WTC11 (cell line): ENCODE data around the gene OR51E1. TPM values are rescaled to one million over a fixed set of nuclear protein-coding genes. Genes with fewer than 3 reads are reported as not detected.

Experiments
- ATAC-seq: fragments of 200-7000 bp; cut with Tn5 transposase; 2 replicates; pipeline ENCODE4 v1.10.0; 2021; ENCODE audit warnings: mild to moderate bottlenecking, moderate library complexity
- CTCF ChIA-PET: fragments of 300-600 bp; sonication (Branson Sonifier 250); formaldehyde crosslinking; loops from one replicate; lab custom pipeline; 2021; ENCODE audit warnings: antibody characterized with exemption; lab: Charles Lee
- POLR2A ChIA-PET: fragments of 350-600 bp; sonication (Branson Sonifier 250); formaldehyde crosslinking; loops from one replicate; lab custom pipeline; 2021; ENCODE audit warnings: antibody characterized with exemption; lab: Charles Lee
- DNase-seq: peaks from one replicate; pipeline ENCODE4 v3.0.0; 2021; ENCODE audit warnings: low spot score
- H3K27ac Mint-ChIP-seq: 2 replicates; pipeline ENCODE4 v1.8.0; 2021; ENCODE audit warnings: mixed read lengths
- H3K27me3 Mint-ChIP-seq: 2 replicates; pipeline ENCODE4 v1.8.0; 2021; ENCODE audit warnings: low read depth, mild to moderate bottlenecking, moderate library complexity, mixed read lengths
- H3K36me3 Mint-ChIP-seq: 2 replicates; pipeline ENCODE4 v1.8.0; 2021; ENCODE audit warnings: mixed read lengths
- H3K4me1 Mint-ChIP-seq: 2 replicates; pipeline ENCODE4 v1.8.0; 2022; ENCODE audit warnings: mixed read lengths
- H3K4me3 Mint-ChIP-seq: 2 replicates; pipeline ENCODE4 v1.8.0; 2021; ENCODE audit warnings: mild to moderate bottlenecking, moderate library complexity, mixed read lengths
- H3K9me3 Mint-ChIP-seq: 2 replicates; pipeline ENCODE4 v1.8.0; 2021; ENCODE audit warnings: mixed read lengths
- ATF2 ChIP-seq: sonication (generic); formaldehyde crosslinking; IDR thresholded peaks from 2 replicates; pipeline ENCODE4 v1.8.1; 2022; ENCODE audit warnings: low read depth, missing genetic modification reagents, borderline replicate concordance
- ATF6 ChIP-seq: sonication (generic); formaldehyde crosslinking; IDR thresholded peaks from 2 replicates; pipeline ENCODE4 v1.8.1; 2023; ENCODE audit warnings: mild to moderate bottlenecking, missing genetic modification reagents
- CREM ChIP-seq: sonication (generic); formaldehyde crosslinking; IDR thresholded peaks from 2 replicates; pipeline ENCODE4 v1.8.1; 2022; ENCODE audit warnings: mild to moderate bottlenecking, missing genetic modification reagents, moderate library complexity
- ELF4 ChIP-seq: sonication (generic); formaldehyde crosslinking; IDR thresholded peaks from 2 replicates; pipeline ENCODE4 v1.8.1; 2022; ENCODE audit warnings: low read depth, mild to moderate bottlenecking, moderate library complexity, missing genetic modification reagents
- GABPB1 ChIP-seq: sonication (generic); formaldehyde crosslinking; IDR thresholded peaks from 2 replicates; pipeline ENCODE4 v1.8.1; 2023; ENCODE audit warnings: mild to moderate bottlenecking, missing genetic modification reagents
- GTF2I ChIP-seq: fragments of 250-450 bp; sonication (Bioruptor Pico); conservative IDR thresholded peaks from 2 replicates; pipeline ENCODE4 v1.4.0; 2021; ENCODE audit warnings: mild to moderate bottlenecking
- MLX ChIP-seq: sonication (generic); formaldehyde crosslinking; IDR thresholded peaks from 2 replicates; pipeline ENCODE4 v1.8.1; 2023; ENCODE audit warnings: mild to moderate bottlenecking, missing genetic modification reagents, moderate library complexity
- MXD4 ChIP-seq: fragments of 250-450 bp; sonication (Bioruptor Pico); IDR thresholded peaks from 2 replicates; pipeline ENCODE4 v1.8.0; 2021; ENCODE audit warnings: mild to moderate bottlenecking, moderate library complexity, borderline replicate concordance
- MYBL2 ChIP-seq: sonication (generic); formaldehyde crosslinking; IDR thresholded peaks from 2 replicates; pipeline ENCODE4 v1.8.1; 2023; ENCODE audit warnings: mild to moderate bottlenecking, moderate library complexity, missing genetic modification reagents
- OVOL2 ChIP-seq: fragments of 250-450 bp; sonication (Bioruptor Pico); IDR thresholded peaks from 2 replicates; pipeline ENCODE4 v1.9.0; 2021; ENCODE audit warnings: mild to moderate bottlenecking, borderline replicate concordance
- RELA ChIP-seq: sonication (generic); formaldehyde crosslinking; IDR thresholded peaks from 2 replicates; pipeline ENCODE4 v1.8.1; 2022; ENCODE audit warnings: missing genetic modification reagents, mild to moderate bottlenecking, borderline replicate concordance
- TEAD1 ChIP-seq: sonication (generic); formaldehyde crosslinking; IDR thresholded peaks from 2 replicates; pipeline ENCODE4 v1.8.0; 2022; ENCODE audit warnings: mild to moderate bottlenecking, missing genetic modification reagents
- ZNF138 ChIP-seq: sonication (generic); formaldehyde crosslinking; conservative IDR thresholded peaks from 2 replicates; pipeline ENCODE4 v1.8.1; 2022; ENCODE audit warnings: mild to moderate bottlenecking, moderate library complexity, missing genetic modification reagents
- ZNF219 ChIP-seq: sonication (generic); formaldehyde crosslinking; IDR thresholded peaks from 2 replicates; pipeline ENCODE4 v1.8.0; 2023; ENCODE audit warnings: missing genetic modification reagents, mild to moderate bottlenecking, borderline replicate concordance
- ZNF396 ChIP-seq: fragments of 250-450 bp; sonication (Bioruptor Pico); IDR thresholded peaks from 2 replicates; pipeline ENCODE4 v1.8.0; 2021; ENCODE audit warnings: mild to moderate bottlenecking, moderate library complexity, borderline replicate concordance
- ZNF512 ChIP-seq: sonication (generic); formaldehyde crosslinking; IDR thresholded peaks from 2 replicates; pipeline ENCODE4 v1.8.1; 2022; ENCODE audit warnings: missing genetic modification reagents, borderline replicate concordance
- total RNA-seq: library from RNA; stranded (reverse); gene quantifications from 3 replicates; pipeline ENCODE4 v1.2.3, GENCODE V29; 2021
- TF ChIP-seq, protein P1 (sequence below): sonication (generic); formaldehyde crosslinking; IDR thresholded peaks from 2 replicates; pipeline ENCODE4 v1.8.1; 2022; ENCODE audit warnings: low read depth, mild to moderate bottlenecking, moderate library complexity, missing genetic modification reagents, borderline replicate concordance
- TF ChIP-seq, protein P2 (sequence below): sonication (generic); formaldehyde crosslinking; IDR thresholded peaks from 2 replicates; pipeline ENCODE4 v1.8.1; 2022; ENCODE audit warnings: mild to moderate bottlenecking, moderate library complexity, missing genetic modification reagents
- TF ChIP-seq, protein P3 (sequence below): sonication (generic); formaldehyde crosslinking; IDR thresholded peaks from 2 replicates; pipeline ENCODE4 v1.8.0; 2022; ENCODE audit warnings: mild to moderate bottlenecking, missing genetic modification reagents

The OR51E1 gene
- total RNA-seq, 1 experiment from 2014 or later: not detected

DNA sequence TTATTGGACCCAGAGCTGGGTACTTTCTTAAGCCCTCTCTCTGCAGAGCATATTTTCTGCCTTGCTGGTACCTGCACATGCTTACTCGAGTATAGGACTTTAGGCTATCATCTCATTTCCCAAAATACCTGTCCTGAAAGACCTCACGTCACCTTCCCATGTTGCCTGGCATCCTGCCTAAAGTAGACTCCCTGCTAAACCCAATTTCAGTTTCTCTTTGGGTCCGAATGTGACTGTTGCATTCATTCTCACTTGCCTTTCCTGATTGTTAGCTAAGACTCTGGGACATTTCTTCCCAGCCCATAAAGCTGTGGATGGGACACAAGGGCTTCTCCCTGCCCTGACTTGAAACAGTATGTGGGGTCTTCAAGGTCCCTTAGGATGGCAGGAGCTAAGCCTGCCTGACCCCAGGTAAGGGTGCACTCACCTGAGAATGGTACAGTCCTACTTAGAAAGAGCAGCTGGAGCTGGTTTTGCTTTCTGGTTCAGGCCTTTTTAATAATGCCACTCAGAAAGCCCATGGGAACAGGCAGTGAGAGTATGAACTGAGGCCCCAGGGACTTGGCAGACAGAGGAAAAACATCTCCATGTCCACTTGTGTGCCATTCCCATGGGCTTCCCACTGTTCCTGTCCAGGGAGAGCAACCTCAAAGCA, 41.0 kb downstream of the OR51E1 start:
- no peaks in the 10 kb centered on the region for H3K27me3 Mint-ChIP-seq
- TF ChIP-seq MLX (CRISPR knock-in tag) (no peak), OVOL2 (CRISPR knock-in tag) (no peak), MYBL2 (no peak), ZNF219 (no peak), ZNF138 (CRISPR knock-in tag) (no peak), MXD4 (CRISPR knock-in tag) (no peak), TEAD1 (no peak), ATF6 (CRISPR knock-in tag) (no peak), GABPB1 (CRISPR knock-in tag) (no peak), CREM (CRISPR knock-in tag) (no peak), ATF2 (CRISPR knock-in tag) (no peak), ZNF512 (CRISPR knock-in tag) (no peak), GTF2I (CRISPR knock-in tag) (no peak), RELA (CRISPR knock-in tag) (no peak), ELF4 (CRISPR knock-in tag) (no peak), ZNF396 (CRISPR knock-in tag) (no peak)
- TF ChIP-seq, protein P1, sequence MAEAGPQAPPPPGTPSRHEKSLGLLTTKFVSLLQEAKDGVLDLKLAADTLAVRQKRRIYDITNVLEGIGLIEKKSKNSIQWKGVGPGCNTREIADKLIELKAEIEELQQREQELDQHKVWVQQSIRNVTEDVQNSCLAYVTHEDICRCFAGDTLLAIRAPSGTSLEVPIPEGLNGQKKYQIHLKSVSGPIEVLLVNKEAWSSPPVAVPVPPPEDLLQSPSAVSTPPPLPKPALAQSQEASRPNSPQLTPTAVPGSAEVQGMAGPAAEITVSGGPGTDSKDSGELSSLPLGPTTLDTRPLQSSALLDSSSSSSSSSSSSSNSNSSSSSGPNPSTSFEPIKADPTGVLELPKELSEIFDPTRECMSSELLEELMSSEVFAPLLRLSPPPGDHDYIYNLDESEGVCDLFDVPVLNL (CRISPR knock-in tag): no peak
- TF ChIP-seq, protein P2, sequence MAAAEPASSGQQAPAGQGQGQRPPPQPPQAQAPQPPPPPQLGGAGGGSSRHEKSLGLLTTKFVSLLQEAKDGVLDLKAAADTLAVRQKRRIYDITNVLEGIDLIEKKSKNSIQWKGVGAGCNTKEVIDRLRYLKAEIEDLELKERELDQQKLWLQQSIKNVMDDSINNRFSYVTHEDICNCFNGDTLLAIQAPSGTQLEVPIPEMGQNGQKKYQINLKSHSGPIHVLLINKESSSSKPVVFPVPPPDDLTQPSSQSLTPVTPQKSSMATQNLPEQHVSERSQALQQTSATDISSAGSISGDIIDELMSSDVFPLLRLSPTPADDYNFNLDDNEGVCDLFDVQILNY (CRISPR knock-in tag): no peak
- TF ChIP-seq, protein P3, sequence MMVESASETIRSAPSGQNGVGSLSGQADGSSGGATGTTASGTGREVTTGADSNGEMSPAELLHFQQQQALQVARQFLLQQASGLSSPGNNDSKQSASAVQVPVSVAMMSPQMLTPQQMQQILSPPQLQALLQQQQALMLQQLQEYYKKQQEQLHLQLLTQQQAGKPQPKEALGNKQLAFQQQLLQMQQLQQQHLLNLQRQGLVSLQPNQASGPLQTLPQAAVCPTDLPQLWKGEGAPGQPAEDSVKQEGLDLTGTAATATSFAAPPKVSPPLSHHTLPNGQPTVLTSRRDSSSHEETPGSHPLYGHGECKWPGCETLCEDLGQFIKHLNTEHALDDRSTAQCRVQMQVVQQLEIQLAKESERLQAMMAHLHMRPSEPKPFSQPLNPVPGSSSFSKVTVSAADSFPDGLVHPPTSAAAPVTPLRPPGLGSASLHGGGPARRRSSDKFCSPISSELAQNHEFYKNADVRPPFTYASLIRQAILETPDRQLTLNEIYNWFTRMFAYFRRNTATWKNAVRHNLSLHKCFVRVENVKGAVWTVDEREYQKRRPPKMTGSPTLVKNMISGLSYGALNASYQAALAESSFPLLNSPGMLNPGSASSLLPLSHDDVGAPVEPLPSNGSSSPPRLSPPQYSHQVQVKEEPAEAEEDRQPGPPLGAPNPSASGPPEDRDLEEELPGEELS: no peak
- TF ChIP-seq, all 79 proteins: peak for 0
- H3K36me3 Mint-ChIP-seq: no peaks in the 10 kb centered on the region
- CTCF ChIA-PET: no interaction called here
- no peak overlapping the region for H3K27ac Mint-ChIP-seq
- DNase-seq: no peak
- ATAC-seq: no peak
- no peaks in the 10 kb centered on the region for H3K4me1 Mint-ChIP-seq
- POLR2A ChIA-PET: no interaction called here
- H3K9me3 Mint-ChIP-seq: no peaks in the 10 kb centered on the region
- no peak overlapping the region for H3K4me3 Mint-ChIP-seq
